OCI-LY7 (cell line): ENCODE results near the gene ARHGAP28. TPM values are rescaled to one million over a fixed set of nuclear protein-coding genes. Genes with fewer than 3 reads are reported as not detected.

Experiments
- BruUV-seq: library from RNA; stranded (reverse); fragments of 400-500 nt; replicated peaks from 2 replicates; lab custom pipeline; 2021; lab: Mats Ljungman, UMichigan
- CTCF ChIA-PET: fragments of 300-600 bp; sonication (Branson Sonifier 250); formaldehyde crosslinking; loops from one replicate; lab custom pipeline; 2022; ENCODE audit warnings: antibody characterized with exemption; ENCODE audit not compliant: unreplicated experiment; lab: Charles Lee
- POLR2A ChIA-PET: fragments of 300-600 bp; sonication (Branson Sonifier 250); formaldehyde crosslinking; loops from one replicate; lab custom pipeline; 2022; ENCODE audit warnings: antibody characterized with exemption; lab: Charles Lee
- DNase-seq: peaks from one replicate; pipeline ENCODE4 v3.0.0-alpha.2; 2015; ENCODE audit warnings: low spot score
- H2AFZ ChIP-seq: fragments of 200-600 bp; sonication (generic), shearing (Covaris generic); 2 replicates; pipeline ENCODE4 v1.6.1; 2014; ENCODE audit warnings: mild to moderate bottlenecking, antibody characterized with exemption, low read length, moderate library complexity
- H3K27ac ChIP-seq: fragments of 200-600 bp; sonication (generic); 2 replicates; pipeline ENCODE4 v1.5.1; 2014; ENCODE audit warnings: mixed run types, low read depth, mild to moderate bottlenecking, moderate library complexity, low read length, inconsistent platforms; ENCODE audit not compliant: poor library complexity, severe bottlenecking
- H3K36me3 ChIP-seq: fragments of 200-600 bp; sonication (generic); 2 replicates; pipeline ENCODE4 v1.6.1; 2014; ENCODE audit warnings: mild to moderate bottlenecking, antibody characterized with exemption, low read length, moderate library complexity, mixed read lengths; ENCODE audit not compliant: insufficient read depth
- H3K4me1 ChIP-seq: fragments of 200-600 bp; sonication (generic); 2 replicates; pipeline ENCODE4 v1.5.1; 2014; ENCODE audit warnings: mild to moderate bottlenecking, low read length; ENCODE audit not compliant: insufficient read depth, poor library complexity, severe bottlenecking
- H3K4me2 ChIP-seq: fragments of 200-600 bp; sonication (generic); 2 replicates; pipeline ENCODE4 v1.6.1; 2014; ENCODE audit warnings: mild to moderate bottlenecking, low read length
- H3K4me3 ChIP-seq: fragments of 200-600 bp; sonication (generic); 2 replicates; pipeline ENCODE4 v1.5.1; 2014; ENCODE audit warnings: mild to moderate bottlenecking, low read depth, low read length; ENCODE audit not compliant: poor library complexity, severe bottlenecking
- H3K79me2 ChIP-seq: fragments of 200-600 bp; sonication (generic); 2 replicates; pipeline ENCODE4 v1.6.1; 2016; ENCODE audit warnings: low read depth, mild to moderate bottlenecking, low read length, moderate library complexity, mixed read lengths; ENCODE audit not compliant: insufficient read depth
- H3K9me2 ChIP-seq: fragments of 200-600 bp; sonication (generic); 2 replicates; pipeline ENCODE4 v1.6.1; 2016; ENCODE audit warnings: mild to moderate bottlenecking, low read length, mixed read lengths; ENCODE audit not compliant: insufficient read depth
- H3K9me3 ChIP-seq: fragments of 200-600 bp; sonication (generic); 2 replicates; pipeline ENCODE4 v1.6.1; 2014; ENCODE audit warnings: mild to moderate bottlenecking, mixed run types, low read length, mixed read lengths
- H4K20me1 ChIP-seq: fragments of 200-600 bp; sonication (generic); 2 replicates; pipeline ENCODE4 v1.6.1; 2014; ENCODE audit warnings: mild to moderate bottlenecking, antibody characterized with exemption, low read length, moderate library complexity, mixed read lengths; ENCODE audit not compliant: insufficient read depth
- EZH2phosphoT487 ChIP-seq: fragments of 200-600 bp; sonication (generic); IDR thresholded peaks from 2 replicates; pipeline ENCODE4 v1.6.1; 2018; ENCODE audit warnings: low read depth, borderline replicate concordance, mild to moderate bottlenecking, mixed run types, antibody characterized with exemption, low read length, moderate library complexity, mixed read lengths
- intact Hi-C: fragments of 100-400 bp; cut with micrococcal nuclease; formaldehyde crosslinking; loops from one replicate; pipeline ENCODE4 v1.10.0; 2022; ENCODE audit not compliant: unreplicated experiment
- total RNA-seq, 2 experiments: library from RNA; depleted of rRNA in 1 of 2; stranded (reverse); fragments of >200 nt in 1 of 2; shearing (Covaris generic) in 1 of 2; gene quantifications; 2 replicates each; pipeline ENCODE4 v1.2.3, GENCODE V29; 2014 to 2022
- TF ChIP-seq, protein P1 (sequence below): fragments of 200-600 bp; sonication (generic); conservative IDR thresholded peaks from 2 replicates; pipeline ENCODE4 v1.5.1; 2014; ENCODE audit warnings: mild to moderate bottlenecking, antibody characterized with exemption, low read length, moderate library complexity, mixed read lengths

The ARHGAP28 gene
- total RNA-seq, 2 experiments from 2014 or later = not detected

DNA sequence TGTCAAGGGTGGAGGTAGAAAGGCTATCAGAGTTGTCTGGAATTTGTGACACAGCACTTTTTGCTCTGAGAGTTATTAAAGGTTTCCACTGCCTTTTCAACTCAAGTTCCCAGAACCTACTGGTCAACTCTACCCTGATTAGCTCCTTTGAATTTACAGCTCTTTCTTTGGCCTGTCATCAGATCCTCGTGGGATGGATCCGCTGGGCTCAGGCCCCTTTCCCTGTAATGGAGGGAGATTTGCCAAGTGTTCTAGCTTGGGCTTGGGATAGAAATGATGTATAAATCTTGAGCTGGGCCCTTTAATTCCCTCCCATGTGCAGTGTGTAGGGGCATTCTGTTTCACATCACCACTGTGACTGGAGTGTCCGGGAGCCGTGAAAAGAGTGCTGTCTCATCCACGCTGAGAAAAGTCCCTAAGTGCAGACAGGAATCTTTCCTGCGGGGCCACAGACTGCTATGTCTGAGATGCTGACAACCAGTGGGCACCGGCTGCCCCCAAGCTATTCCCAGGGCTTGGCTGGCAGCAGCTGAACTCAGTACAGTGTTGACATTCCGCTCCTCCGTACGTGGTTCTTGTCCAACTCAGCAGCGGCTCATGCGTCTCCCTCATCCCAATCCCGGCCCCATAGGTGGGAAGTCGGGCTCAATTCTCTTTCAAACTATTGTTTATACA lies 46.9 kb upstream of the ARHGAP28 start:
- H3K27ac ChIP-seq = no peak overlapping the region
- TF ChIP-seq, protein P1, sequence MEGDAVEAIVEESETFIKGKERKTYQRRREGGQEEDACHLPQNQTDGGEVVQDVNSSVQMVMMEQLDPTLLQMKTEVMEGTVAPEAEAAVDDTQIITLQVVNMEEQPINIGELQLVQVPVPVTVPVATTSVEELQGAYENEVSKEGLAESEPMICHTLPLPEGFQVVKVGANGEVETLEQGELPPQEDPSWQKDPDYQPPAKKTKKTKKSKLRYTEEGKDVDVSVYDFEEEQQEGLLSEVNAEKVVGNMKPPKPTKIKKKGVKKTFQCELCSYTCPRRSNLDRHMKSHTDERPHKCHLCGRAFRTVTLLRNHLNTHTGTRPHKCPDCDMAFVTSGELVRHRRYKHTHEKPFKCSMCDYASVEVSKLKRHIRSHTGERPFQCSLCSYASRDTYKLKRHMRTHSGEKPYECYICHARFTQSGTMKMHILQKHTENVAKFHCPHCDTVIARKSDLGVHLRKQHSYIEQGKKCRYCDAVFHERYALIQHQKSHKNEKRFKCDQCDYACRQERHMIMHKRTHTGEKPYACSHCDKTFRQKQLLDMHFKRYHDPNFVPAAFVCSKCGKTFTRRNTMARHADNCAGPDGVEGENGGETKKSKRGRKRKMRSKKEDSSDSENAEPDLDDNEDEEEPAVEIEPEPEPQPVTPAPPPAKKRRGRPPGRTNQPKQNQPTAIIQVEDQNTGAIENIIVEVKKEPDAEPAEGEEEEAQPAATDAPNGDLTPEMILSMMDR = no peak
- TF ChIP-seq EZH2phosphoT487 = no peak
- no peaks in the 10 kb centered on the region for H3K36me3 ChIP-seq
- DNase-seq = no peak
- no peaks in the 10 kb centered on the region for H3K79me2 ChIP-seq
- intact Hi-C loops = no loop called here
- POLR2A ChIA-PET = no interaction called here
- no TSS peak for BruUV-seq
- no peak overlapping the region for H2AFZ ChIP-seq
- H3K4me1 ChIP-seq = no peaks in the 10 kb centered on the region
- no peaks in the 10 kb centered on the region for H3K9me3 ChIP-seq
- CTCF ChIA-PET = no interaction called here
- H4K20me1 ChIP-seq = no peaks in the 10 kb centered on the region
- H3K4me3 ChIP-seq = no peak overlapping the region
- H3K9me2 ChIP-seq = no peaks in the 10 kb centered on the region
- no peak overlapping the region for H3K4me2 ChIP-seq

DNA sequence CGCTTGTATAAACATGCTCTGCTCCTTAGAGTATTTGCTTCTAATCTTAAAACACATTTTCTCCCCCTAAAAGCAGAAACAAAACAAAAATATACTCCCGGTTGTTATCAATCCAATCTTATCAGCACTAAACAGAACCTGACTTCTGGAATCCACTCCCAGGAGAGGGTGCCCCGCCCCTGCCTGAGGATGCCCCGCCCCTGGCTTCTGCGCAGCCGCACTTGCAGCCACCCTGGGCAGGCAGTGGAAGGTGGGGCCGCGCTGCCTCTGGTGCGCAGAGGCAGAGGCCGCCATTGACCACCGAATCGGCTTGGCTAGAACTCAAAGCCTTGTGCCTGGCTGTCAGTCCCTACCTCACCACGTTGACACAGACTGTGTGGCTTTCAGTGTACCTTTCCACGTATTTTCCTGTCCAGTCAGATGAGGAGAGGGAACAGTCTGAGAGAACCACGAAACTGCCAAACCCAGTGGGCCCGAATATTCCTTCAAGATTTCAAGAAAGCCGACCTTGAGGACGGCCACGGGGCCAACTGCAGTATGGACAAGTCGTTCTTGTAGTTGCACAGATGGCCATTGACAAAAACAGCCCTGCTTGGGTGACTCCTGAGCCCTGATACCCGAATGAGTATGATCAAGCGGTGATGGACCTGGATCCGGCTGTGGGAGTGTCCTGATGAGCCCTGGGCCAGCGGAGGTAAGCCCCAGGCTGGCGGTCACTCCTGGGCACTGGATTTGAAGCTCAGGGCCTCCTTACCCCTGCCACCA lies 46.2 kb upstream of the ARHGAP28 start:
- Histone ChIP-seq H3K4me2 (no peak overlapping the region), H3K9me2 (no peaks in the 10 kb centered on the region), H3K36me3 (no peaks in the 10 kb centered on the region), H3K27ac (no peak overlapping the region), H4K20me1 (no peaks in the 10 kb centered on the region), H3K4me1 (no peaks in the 10 kb centered on the region), H3K9me3 (no peaks in the 10 kb centered on the region), H3K4me3 (no peak overlapping the region), H3K79me2 (no peaks in the 10 kb centered on the region), H2AFZ (no peak overlapping the region)
- BruUV-seq = no TSS peak
- DNase-seq = no peak
- CTCF ChIA-PET = no interaction called here
- POLR2A ChIA-PET = no interaction called here
- intact Hi-C loops = no loop called here
- TF ChIP-seq EZH2phosphoT487 = no peak
- TF ChIP-seq, protein P1 = no peak

DNA sequence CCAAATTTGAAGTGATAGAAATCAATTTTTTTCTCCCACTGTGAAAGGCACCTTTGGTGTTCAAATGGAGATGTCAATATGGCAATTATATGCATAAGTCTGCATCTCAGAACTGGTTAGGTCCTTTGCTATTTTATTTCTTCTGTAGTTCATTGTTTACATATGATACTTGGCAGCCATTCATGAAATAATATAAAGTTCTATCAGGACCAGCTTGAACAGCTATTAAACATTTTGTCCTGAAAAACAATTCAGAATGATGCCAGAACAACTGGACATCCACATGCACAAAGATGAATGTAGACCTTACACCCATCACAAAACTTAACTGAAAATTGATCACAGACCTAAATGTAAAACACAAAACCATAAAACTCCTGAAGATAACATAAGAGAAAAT lies 41.8 kb upstream of the ARHGAP28 start:
- ChIA-PET CTCF (no interaction called here), POLR2A (no interaction called here)
- Histone ChIP-seq H3K9me3 (no peaks in the 10 kb centered on the region), H3K79me2 (no peaks in the 10 kb centered on the region), H2AFZ (no peak overlapping the region), H3K4me1 (no peaks in the 10 kb centered on the region), H3K9me2 (no peaks in the 10 kb centered on the region), H3K4me2 (no peak overlapping the region), H3K36me3 (no peaks in the 10 kb centered on the region), H4K20me1 (no peaks in the 10 kb centered on the region), H3K4me3 (no peak overlapping the region), H3K27ac (no peak overlapping the region)
- DNase-seq = no peak
- BruUV-seq = no TSS peak
- intact Hi-C loops = no loop called here
- TF ChIP-seq, protein P1 = no peak
- TF ChIP-seq EZH2phosphoT487 = no peak
